Mesothelial cell of epicardium (in vitro differentiated cells): ENCODE results near the gene EIF5B. TPM values are rescaled to one million over a fixed set of nuclear protein-coding genes. Genes with fewer than 3 reads are reported as not detected.

ENCODE experiments used
- DNase-seq, 2 experiments: peaks; one replicate each; pipeline ENCODE4 v3.0.0; 2021; ENCODE audit warnings: low spot score in 2 of 2; ENCODE audit not compliant: unreplicated experiment in 2 of 2
- H3K27ac Mint-ChIP-seq: 2 replicates; pipeline ENCODE4 v1.8.0; 2021; ENCODE audit warnings: mixed read lengths
- H3K27me3 Mint-ChIP-seq: 2 replicates; pipeline ENCODE4 v1.8.0; 2021; ENCODE audit warnings: low read depth, mixed read lengths
- H3K36me3 Mint-ChIP-seq: 2 replicates; pipeline ENCODE4 v1.8.0; 2021; ENCODE audit warnings: mixed read lengths
- H3K4me1 Mint-ChIP-seq: 2 replicates; pipeline ENCODE4 v1.8.0; 2021; ENCODE audit warnings: mixed read lengths
- H3K4me3 Mint-ChIP-seq: 2 replicates; pipeline ENCODE4 v1.8.0; 2021; ENCODE audit warnings: mild to moderate bottlenecking, moderate library complexity, mixed read lengths
- H3K9me3 Mint-ChIP-seq: 2 replicates; pipeline ENCODE4 v1.8.0; 2021; ENCODE audit warnings: mixed read lengths
- total RNA-seq: library from RNA; stranded (reverse); gene quantifications from 3 replicates; pipeline ENCODE4 v1.2.1, GENCODE V29; 2021
- TF ChIP-seq, protein P1 (sequence below): fragments of 200-600 bp; sonication (generic); IDR thresholded peaks from one replicate; pipeline ENCODE4 v1.5.0; 2021; ENCODE audit warnings: antibody characterized with exemption; ENCODE audit not compliant: unreplicated experiment

EIF5B gene
- total RNA-seq, 1 donor from 2014 or later = 45.3 TPM

DNA sequence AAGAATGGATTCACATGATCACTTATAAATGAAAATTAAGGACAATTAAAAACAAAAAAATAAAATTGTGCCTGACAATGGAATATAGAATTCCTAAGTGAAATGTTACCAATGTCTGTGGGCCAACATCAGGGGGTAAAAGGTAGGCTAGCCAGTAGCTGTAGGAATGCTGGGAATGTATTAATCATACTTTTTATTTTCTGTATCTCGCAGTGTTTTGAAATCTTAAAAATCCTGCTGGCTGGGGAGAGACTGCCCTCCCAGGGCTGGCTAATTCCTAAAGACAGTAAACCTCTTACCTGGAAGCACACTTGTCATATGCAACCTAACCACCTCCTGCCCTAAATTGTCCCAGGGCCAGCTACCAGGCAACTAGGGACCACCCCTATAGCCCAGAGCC lies 82.8 kb downstream of the EIF5B start:
- H3K4me3 Mint-ChIP-seq = no peak overlapping the region
- peak overlapping the region; percentile 66 for H3K27ac Mint-ChIP-seq
- DNase-seq = no peak
- TF ChIP-seq, protein P1, sequence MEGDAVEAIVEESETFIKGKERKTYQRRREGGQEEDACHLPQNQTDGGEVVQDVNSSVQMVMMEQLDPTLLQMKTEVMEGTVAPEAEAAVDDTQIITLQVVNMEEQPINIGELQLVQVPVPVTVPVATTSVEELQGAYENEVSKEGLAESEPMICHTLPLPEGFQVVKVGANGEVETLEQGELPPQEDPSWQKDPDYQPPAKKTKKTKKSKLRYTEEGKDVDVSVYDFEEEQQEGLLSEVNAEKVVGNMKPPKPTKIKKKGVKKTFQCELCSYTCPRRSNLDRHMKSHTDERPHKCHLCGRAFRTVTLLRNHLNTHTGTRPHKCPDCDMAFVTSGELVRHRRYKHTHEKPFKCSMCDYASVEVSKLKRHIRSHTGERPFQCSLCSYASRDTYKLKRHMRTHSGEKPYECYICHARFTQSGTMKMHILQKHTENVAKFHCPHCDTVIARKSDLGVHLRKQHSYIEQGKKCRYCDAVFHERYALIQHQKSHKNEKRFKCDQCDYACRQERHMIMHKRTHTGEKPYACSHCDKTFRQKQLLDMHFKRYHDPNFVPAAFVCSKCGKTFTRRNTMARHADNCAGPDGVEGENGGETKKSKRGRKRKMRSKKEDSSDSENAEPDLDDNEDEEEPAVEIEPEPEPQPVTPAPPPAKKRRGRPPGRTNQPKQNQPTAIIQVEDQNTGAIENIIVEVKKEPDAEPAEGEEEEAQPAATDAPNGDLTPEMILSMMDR = no peak
- H3K9me3 Mint-ChIP-seq = no peaks in the 10 kb centered on the region
- H3K4me1 Mint-ChIP-seq = peaks cover 6% of the 10 kb centered on the region
- H3K27me3 Mint-ChIP-seq = no peaks in the 10 kb centered on the region
- H3K36me3 Mint-ChIP-seq = peaks cover 37% of the 10 kb centered on the region

DNA sequence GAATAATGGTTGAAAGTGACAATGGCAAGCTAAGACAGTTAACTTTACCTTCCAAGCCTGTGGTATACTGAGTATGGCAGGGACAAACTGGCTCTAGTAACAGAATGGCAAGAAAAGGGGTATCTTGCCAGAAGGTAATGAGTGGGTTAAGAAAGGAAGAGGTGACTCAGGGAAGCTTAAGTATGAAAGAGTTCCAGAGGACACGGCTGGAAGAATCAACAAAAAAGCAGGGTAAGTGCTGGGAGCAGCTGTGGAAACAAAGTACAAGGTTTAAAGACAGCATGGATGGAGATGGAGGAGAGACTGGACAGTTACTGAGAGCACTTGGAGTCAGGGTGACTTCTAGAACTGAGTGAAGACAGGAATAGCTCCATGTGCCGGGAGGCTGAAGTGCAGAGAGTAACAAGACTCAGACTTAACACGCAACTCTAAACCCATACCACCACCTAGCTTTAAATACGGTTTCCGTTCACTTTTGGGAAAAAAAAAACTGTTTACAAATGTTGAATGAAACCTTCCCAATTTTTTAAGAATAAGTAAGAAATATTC lies 83.6 kb downstream of the EIF5B start:
- TF ChIP-seq, protein P1 = no peak
- peaks cover 33% of the 10 kb centered on the region for H3K36me3 Mint-ChIP-seq
- no peaks in the 10 kb centered on the region for H3K9me3 Mint-ChIP-seq
- no peak overlapping the region for H3K4me3 Mint-ChIP-seq
- no peak for DNase-seq
- H3K4me1 Mint-ChIP-seq = peaks cover 6% of the 10 kb centered on the region
- peak overlapping the region; percentile 66 for H3K27ac Mint-ChIP-seq
- no peaks in the 10 kb centered on the region for H3K27me3 Mint-ChIP-seq

DNA sequence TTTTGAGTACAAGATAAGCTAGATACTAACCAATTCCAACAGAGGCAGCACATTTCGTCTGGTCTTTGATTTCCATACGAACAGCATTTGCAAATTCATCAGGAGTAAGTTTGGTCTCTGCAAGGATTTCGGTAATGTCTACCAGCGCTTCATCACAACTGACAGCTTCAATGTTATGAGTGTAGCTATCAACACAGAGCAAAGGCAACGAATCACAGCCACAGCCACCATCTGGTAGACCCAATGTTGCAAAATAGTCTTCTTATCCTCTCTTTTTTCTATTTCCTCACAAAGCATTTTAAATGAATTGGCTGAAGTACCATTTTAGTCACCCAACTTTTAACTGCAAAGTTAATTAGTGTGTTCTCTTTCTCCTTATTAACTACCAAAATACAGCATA lies 84.3 kb downstream of the EIF5B start:
- Mint-ChIP-seq H3K4me3 (no peak overlapping the region), H3K27me3 (no peaks in the 10 kb centered on the region), H3K27ac (no peak overlapping the region), H3K36me3 (peaks cover 31% of the 10 kb centered on the region), H3K9me3 (no peaks in the 10 kb centered on the region), H3K4me1 (peaks cover 6% of the 10 kb centered on the region)
- no peak for DNase-seq
- TF ChIP-seq, protein P1 = no peak

DNA sequence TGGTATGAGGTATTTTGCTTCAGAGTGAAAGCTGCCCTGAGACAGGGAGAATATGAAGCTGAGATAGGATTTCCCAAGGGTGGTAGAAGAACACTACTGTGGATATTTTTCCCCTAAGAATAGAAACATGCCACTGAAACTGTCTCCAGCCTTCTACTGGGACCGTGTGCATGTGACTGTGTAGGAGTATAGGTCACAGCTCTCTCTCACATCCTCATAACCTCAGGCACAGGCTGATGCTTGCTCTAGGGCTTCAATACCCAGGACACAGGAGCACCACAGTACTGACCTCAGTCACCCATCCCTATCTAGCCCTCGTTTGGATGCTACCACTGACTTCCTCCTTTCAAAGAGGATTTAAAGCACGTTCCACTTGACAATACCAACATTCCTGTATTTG lies 85.4 kb downstream of the EIF5B start:
- DNase-seq = no peak
- H3K9me3 Mint-ChIP-seq = no peaks in the 10 kb centered on the region
- no peaks in the 10 kb centered on the region for H3K27me3 Mint-ChIP-seq
- no peak overlapping the region for H3K27ac Mint-ChIP-seq
- H3K4me1 Mint-ChIP-seq = peaks cover 6% of the 10 kb centered on the region
- H3K36me3 Mint-ChIP-seq = peaks cover 31% of the 10 kb centered on the region
- TF ChIP-seq, protein P1 = no peak
- H3K4me3 Mint-ChIP-seq = no peak overlapping the region

DNA sequence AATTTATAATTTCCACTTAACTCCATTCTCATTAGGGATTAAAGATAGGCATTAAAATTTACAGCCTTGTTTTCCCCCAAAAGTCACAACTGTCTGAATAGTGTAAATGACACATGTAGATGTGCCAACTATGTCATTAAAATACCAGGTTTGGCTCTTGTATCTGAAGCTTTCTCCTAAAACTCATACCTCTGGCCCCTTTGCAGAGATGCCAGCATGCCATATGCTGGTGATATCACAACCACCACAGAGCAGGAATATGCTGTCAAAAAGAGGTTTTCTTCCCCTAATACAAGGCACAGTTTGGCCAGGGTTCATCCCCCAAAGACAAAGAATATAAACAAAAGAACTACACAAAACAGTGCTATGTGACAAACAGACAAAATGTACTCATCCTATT lies 87.2 kb downstream of the EIF5B start:
- H3K27ac Mint-ChIP-seq = no peak overlapping the region
- no peaks in the 10 kb centered on the region for H3K27me3 Mint-ChIP-seq
- no peak for DNase-seq
- TF ChIP-seq, protein P1 = no peak
- H3K36me3 Mint-ChIP-seq = peaks cover 29% of the 10 kb centered on the region
- H3K4me3 Mint-ChIP-seq = no peak overlapping the region
- H3K9me3 Mint-ChIP-seq = no peaks in the 10 kb centered on the region
- H3K4me1 Mint-ChIP-seq = peaks cover 6% of the 10 kb centered on the region

DNA sequence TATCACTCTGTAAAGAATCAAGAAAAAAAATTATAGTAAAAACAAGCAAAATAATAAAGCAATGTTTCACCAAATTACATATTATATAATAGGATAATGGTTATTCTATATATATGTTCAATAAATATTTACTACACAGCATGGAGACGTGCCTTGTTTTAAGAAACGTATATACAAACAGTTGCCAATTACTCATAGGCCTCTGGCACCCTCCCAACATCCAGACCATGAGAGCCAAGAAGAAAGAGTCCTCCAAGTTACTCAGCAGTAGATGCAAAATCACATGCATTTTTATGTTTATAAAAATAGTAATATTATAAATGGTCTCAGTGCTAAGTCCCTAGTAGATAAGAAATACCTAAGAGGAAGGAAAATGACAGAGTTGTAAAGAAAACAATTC lies 87.8 kb downstream of the EIF5B start:
- Mint-ChIP-seq H3K4me1 (peaks cover 6% of the 10 kb centered on the region), H3K27me3 (no peaks in the 10 kb centered on the region), H3K4me3 (no peak overlapping the region), H3K36me3 (peaks cover 25% of the 10 kb centered on the region), H3K27ac (no peak overlapping the region), H3K9me3 (no peaks in the 10 kb centered on the region)
- DNase-seq = no peak
- TF ChIP-seq, protein P1 = no peak
